GM20431 (cell line): ENCODE data around the gene DNAJC11.
"Not testable (repeated sequence)": the region's sequence is repeated elsewhere in the genome, so short reads cannot be mapped to it uniquely, and the experiment has no call there.

Source experiments
- in situ Hi-C: fragments of 300-500 bp; cut with MseI, MboI; formaldehyde crosslinking; loops from one replicate; pipeline ENCODE4 v1.15.0; 2020; ENCODE audit warnings: low sequenced_read_pairs; ENCODE audit not compliant: unreplicated experiment

The DNAJC11 gene

GRCh38 chr1:6603915-6604558 lies 97.6 kb downstream of the DNAJC11 start:
- in situ Hi-C loops, result no loop called here

GRCh38 chr1:6603238-6603914 lies 98.2 kb downstream of the DNAJC11 start:
- in situ Hi-C loops, result no loop called here

DNA sequence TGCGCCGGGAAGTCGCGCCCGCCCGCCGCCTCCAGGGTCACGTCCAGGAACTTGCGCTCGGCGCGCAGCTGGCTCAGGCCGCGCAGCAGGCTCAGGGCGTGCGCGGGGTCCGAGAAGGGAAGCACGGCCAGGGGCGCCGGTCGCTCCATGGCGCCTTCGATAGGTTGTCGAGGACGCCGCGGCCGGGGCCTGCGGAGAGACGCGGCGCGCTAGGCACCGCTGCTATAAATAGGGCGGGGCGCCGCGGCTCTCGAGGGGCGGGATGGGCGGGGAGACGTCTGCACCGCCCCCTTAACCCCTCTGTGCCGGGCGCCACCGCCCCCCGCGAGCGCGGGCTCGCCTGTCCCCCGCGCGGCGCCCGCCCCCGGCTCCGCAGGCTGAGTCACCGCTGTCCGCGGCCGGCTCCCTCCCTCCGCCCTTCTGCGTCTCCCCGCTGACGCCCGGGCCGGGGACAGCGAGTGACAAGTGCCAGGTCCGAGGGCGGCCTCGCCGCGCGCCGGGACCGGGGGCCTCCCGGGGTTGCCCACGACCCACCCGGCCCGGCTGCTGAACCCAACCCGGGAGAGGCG lies 98.9 kb downstream of the DNAJC11 start, which contains the start of gene KLHL21:
KLHL21 (minus strand) TSS at position 201 of the 569 bp plus-strand sequence; CDS start at position 149, 52 bp downstream.
- in situ Hi-C loops, result no loop called here

GRCh38 chr1:6601923-6602668 lies 99.5 kb downstream of the DNAJC11 start:
- in situ Hi-C loops, result no loop called here

DNA sequence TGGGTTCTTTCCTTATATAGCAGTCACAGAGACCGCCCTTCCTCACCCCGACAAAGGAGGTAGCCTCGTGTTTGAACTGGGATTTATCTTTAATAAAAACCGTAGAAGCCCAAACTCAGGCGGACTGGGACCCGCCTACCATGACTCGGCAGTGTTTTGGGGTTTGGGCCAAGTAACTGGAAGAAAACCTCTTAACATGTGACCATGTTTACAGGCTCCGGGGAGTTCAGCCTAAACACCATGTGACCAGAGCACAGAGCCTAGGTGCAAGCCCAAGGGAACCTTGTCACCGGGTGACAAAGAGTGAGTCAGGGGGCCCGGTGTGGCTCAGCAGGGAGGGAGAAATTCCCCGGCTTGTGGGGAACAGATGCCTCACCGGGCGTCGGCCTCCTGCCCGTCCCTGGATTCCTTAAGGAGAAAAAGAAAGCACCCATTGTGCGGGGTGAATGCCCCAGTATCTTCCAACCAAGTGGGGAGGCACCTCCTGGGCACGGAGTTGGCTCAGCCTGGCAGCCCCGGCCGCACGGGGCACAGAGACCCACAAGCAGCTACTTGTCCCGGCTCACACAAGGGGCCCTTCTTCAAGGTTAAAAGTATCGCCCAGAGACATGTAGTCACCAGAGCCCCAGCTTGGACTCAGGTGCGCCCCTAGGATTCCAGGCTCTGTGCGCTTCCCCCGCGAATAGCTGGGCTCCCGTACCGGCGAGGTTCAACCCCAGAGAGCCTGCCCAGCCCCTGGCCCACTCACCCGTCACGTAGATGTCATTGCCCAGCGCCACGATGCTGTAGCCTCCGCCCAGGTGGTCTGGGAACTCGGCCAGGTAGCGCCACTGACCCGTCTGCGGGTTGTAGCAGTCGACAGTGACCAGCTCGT lies 100.3 kb downstream of the DNAJC11 start:
- in situ Hi-C loops, result no loop called here

GRCh38 chr1:6600410-6601048 lies 101.1 kb downstream of the DNAJC11 start:
- in situ Hi-C loops, result no loop called here

- in situ Hi-C loops, result not testable (repeated sequence)
These were observed 101.6 kb downstream of the DNAJC11 start for GRCh38 chr1:6599991-6600390.

- in situ Hi-C loops, result no loop called here
These were observed 102.3 kb downstream of the DNAJC11 start for GRCh38 chr1:6599141-6599975.

DNA sequence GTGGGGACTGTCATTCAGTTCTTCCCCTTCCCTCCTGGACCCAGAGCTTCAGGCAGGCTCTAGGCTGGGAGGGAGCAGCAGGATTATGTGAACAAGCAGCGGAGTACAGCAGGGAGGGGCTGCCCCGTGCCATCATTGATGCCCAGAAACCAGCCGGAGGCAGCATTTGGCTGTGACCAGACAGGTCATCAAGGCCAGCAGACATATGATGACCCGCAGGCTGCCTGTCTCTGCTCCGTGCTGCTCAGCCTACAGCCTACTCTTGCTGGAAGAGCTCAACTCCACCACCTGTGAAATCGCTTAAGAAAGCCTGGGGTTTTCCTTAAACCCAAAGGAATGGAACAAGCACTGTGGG lies 103.9 kb downstream of the DNAJC11 start:
- in situ Hi-C loops, result no loop called here

DNA sequence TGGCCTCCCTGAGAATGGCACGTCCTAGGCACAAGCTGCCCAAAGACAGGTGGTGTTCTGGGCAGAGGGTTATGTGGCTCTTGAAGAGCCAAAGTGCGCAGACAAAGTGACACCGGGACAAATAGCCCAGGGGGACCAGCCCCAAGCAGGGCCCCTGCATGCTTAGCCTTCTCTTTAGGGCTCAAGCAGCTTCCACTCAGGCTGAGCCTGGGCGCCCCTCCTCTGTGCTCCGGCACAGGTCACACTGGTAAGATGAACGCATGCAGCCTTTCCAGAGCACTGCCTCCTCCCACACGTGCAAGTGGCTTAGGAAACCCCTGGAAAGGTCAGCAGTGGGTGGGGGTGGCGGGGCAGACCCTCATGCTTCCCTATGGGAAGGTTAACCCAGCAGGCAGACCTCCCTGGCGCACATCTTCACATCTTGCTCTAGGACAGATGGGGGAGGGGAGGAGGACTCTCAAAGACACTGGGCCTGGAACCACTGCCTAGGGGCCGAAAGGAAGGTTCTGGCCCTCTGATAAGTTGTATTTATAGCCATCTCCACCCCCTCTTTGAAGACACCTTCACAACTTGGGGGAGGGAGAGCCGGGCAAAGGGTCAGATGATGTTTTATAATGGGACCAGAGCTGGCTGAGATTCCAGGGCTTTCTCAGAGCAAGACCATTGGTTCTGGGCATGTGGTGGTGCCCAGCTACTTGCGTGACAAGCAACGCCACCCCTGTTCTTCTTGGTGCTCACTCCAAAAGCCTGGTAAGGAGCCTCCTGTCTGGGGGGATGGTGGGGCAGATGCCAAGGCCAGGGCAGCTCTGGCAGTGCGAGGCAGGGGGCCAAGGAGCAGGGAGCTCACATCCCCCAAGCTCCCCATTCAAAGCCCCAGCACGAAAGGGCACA lies 104.5 kb downstream of the DNAJC11 start:
- in situ Hi-C loops, result no loop called here

DNA sequence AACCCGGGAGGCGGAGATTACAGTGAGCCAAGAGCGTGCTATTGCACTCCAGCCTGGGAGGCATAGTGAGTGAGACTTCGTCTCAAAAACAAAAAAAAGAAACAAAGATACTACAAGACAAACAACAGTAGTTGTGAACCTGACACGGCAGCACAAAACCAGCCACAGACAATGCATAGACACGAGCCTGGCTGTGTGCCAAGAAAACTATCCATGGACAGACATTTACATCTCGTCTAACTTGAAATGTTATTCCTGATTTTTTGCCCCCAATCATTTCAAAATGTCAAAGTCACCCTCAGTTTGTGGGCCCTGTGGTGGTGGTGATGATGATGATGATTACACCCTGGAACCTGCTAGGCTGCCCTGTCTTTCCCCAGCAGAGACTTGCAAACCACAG lies 105.3 kb downstream of the DNAJC11 start:
- in situ Hi-C loops, result no loop called here

DNA sequence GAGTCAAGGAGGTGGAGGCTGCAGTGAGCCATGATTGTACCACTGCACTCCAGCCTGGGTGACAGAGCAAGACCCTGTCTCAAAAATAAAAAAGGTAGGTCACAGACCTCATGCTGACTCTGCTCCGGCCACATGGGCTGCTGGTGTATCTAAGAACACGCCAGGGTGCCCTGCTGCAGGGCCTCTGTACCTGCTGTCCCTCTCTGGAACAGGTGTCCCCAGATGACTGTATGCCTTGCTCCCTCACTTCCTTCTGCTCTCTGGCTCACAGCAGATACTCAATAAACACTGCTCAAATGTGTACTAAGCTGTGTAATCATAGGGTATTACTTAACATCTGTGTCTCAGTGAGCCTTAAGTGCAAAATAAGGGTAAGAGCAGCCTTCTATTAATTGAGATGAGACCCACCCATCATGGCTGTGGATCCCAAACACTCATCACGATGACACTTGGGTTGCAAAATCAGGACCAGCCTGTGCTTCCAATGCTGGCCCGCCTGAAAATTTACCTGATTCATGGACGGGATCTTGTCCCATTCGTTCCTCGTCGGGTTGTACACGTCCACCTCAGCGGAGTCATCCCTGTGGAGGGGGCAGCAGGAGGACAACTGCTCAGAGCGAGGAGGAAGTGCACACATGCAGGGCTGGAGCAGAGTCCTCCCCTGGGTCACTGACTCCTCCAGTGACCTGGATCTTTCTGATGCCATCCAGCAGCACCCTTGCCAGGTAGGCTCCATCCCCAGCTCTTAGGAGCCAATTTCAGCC lies 106.5 kb downstream of the DNAJC11 start:
- in situ Hi-C loops, result no loop called here

GRCh38 chr1:6593810-6594209 lies 107.8 kb downstream of the DNAJC11 start:
- in situ Hi-C loops, result no loop called here

DNA sequence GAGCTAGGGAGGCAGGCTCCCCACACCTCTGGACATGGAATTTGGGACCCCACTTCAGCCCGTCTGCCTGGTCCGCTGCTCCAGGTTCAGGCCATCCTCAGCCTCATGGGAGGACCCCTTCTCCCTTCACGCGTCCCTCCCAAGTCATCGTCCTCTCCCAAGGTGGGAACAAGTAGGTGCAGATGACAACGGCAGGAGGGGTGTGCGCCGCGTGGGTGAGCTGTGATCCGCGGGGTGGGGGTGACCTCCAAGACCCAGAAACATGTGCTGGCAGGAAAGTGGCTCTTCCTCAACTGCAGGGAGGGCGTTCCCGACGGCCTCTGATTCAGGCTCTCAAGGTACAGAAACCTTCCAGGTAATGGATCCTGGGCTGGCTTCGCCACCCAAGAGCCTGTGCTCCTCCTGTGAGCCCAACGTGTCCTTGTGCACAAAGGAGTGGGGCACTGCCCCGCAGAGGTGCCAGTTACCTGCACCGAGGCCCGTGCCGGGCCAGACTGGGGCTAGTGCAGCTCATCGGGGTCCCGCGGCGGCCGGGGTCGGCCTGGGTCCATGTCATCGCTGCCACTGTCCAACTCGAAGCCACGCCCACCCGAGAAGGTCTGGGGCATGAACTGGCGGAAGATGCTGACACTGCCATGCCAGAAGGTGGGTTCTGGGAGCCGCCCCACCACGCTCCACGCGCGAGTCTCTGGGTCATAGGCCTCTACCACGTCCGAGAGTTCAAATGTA lies 108.6 kb downstream of the DNAJC11 start:
- in situ Hi-C loops, result no loop called here

DNA sequence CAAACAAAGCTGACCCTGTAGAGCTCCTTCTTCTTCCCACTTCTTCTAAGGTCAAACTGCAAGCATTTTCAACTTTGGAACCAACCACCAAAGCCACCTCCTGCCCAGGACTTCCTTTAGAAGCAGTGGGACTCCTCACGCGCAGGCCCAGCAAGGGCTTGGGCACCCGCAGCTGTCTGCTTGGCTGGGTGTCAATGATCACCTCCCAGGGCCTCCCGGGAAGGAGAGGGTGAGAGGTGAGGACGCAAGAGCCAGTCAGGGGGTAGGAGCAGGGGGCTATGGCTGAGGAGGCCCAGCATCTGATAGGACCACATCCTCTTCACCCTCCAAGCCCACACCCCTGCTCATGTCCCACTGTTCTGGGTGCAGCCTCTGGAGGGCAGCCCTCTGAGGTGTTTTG lies 109.2 kb downstream of the DNAJC11 start:
- in situ Hi-C loops, result no loop called here

- in situ Hi-C loops, result no loop called here
These were observed 110.0 kb downstream of the DNAJC11 start for GRCh38 chr1:6591644-6592043.
